GM12878 (cell line): ENCODE results near the gene H6PD. TPM values are rescaled to one million over a fixed set of nuclear protein-coding genes. Genes with fewer than 3 reads are reported as not detected.

Experiments
- ATAC-seq: fragments of 200-7000 bp; cut with Tn5 transposase; 3 replicates; pipeline ENCODE4 v1.9.1; 2020; ENCODE audit warnings: mild to moderate bottlenecking, moderate library complexity
- BruUV-seq: library from RNA; stranded (reverse); fragments of 400-500 nt; replicated peaks from 2 replicates; lab custom pipeline; 2021; lab: Mats Ljungman, UMichigan
- CTCF ChIA-PET: fragments of 300-600 bp; sonication (Branson Sonifier 250); formaldehyde crosslinking; extraction: SDS; loops from one replicate; lab custom pipeline; 2021; ENCODE audit warnings: inconsistent platforms; lab: Yijun Ruan, JAX
- POLR2A ChIA-PET: fragments of 350-600 bp; formaldehyde crosslinking; extraction: SDS; loops from one replicate; lab custom pipeline; 2021; ENCODE audit warnings: inconsistent platforms; lab: Charles Lee
- RAD21 ChIA-PET: fragments of 300-600 bp; sonication (Branson Sonifier 250); formaldehyde crosslinking; loops from one replicate; lab custom pipeline; 2023; ENCODE audit warnings: antibody characterized with exemption; ENCODE audit not compliant: unreplicated experiment; lab: Charles Lee
- SMC1A ChIA-PET: fragments of 300-600 bp; sonication (Branson Sonifier 250); formaldehyde crosslinking; loops from one replicate; lab custom pipeline; 2023; ENCODE audit not compliant: unreplicated experiment, uncharacterized antibody; lab: Charles Lee
- DNase-seq: peaks from one replicate; pipeline ENCODE4 v3.0.0-alpha.2; 2011; ENCODE audit warnings: low read depth, low spot score
- FAIRE-seq: peaks from 3 replicates; lab custom pipeline; 2011; peaks lifted over from hg19 to GRCh38; lab: Jason Lieb, UNC
- H2AFZ ChIP-seq: 2 replicates; pipeline ENCODE4 v1.6.0; 2011; ENCODE audit warnings: low read depth, low read length, control low read depth; ENCODE audit not compliant: control insufficient read depth
- H3K27ac ChIP-seq: 2 replicates; pipeline ENCODE4 v1.5.1; 2011; ENCODE audit warnings: control low read depth; ENCODE audit not compliant: control insufficient read depth, insufficient read depth
- H3K27me3 ChIP-seq, 2 experiments: replicated peaks in 1 of 2; 2 replicates each; pipeline versions ENCODE4 v1.6.0 to v1.6.1; 2011; ENCODE audit warnings: low read length in 1 of 2; ENCODE audit not compliant: control insufficient read depth in 2 of 2, insufficient read depth in 2 of 2
- H3K36me3 ChIP-seq, 2 experiments: 2 replicates each; pipeline ENCODE4 v1.5.1; 2011; ENCODE audit warnings: low read length in 1 of 2; ENCODE audit not compliant: control insufficient read depth in 2 of 2, insufficient read depth in 2 of 2
- H3K4me1 ChIP-seq: 2 replicates; pipeline ENCODE4 v1.6.1; 2011; ENCODE audit warnings: mild to moderate bottlenecking, low read length, moderate library complexity, mixed read lengths; ENCODE audit not compliant: control insufficient read depth, insufficient read depth
- H3K4me2 ChIP-seq: 2 replicates; pipeline ENCODE4 v1.6.0; 2011; ENCODE audit warnings: control low read depth; ENCODE audit not compliant: control insufficient read depth, insufficient read depth
- H3K4me3 ChIP-seq: fragments of 200-600 bp; sonication (generic); 2 replicates; pipeline ENCODE4 v1.5.1; 2016
- H3K79me2 ChIP-seq: 2 replicates; pipeline ENCODE4 v1.6.0; 2011; ENCODE audit warnings: low read length; ENCODE audit not compliant: control insufficient read depth, insufficient read depth
- H3K9ac ChIP-seq: 2 replicates; pipeline ENCODE4 v1.8.0; 2011; ENCODE audit warnings: low read length, control low read depth, mixed read lengths; ENCODE audit not compliant: control insufficient read depth, insufficient read depth
- H3K9me3 ChIP-seq: replicated peaks from 3 replicates; pipeline ENCODE4 v1.5.1; 2011; ENCODE audit warnings: mild to moderate bottlenecking, low read length; ENCODE audit not compliant: control insufficient read depth, insufficient read depth
- H4K20me1 ChIP-seq: 2 replicates; pipeline ENCODE4 v1.6.0; 2011; ENCODE audit not compliant: control insufficient read depth, insufficient read depth
- CTCF ChIP-seq, 3 experiments: IDR thresholded peaks in 2 of 3; conservative IDR thresholded peaks in 1 of 3; 2 replicates each; pipeline ENCODE4 v1.5.1; 2011; ENCODE audit warnings: low read depth in 3 of 3, low read length in 3 of 3, mild to moderate bottlenecking in 3 of 3, control low read depth in 2 of 3, moderate library complexity in 2 of 3, inconsistent platforms in 1 of 3, mixed read lengths in 1 of 3; ENCODE audit not compliant: control insufficient read depth in 2 of 3, insufficient read depth in 1 of 3; ENCODE audit errors: extremely low read depth in 1 of 3
- FOXK2 ChIP-seq: fragments of 450-650 bp; IDR thresholded peaks from 2 replicates; pipeline ENCODE4 v1.6.1; 2017; ENCODE audit warnings: mild to moderate bottlenecking, moderate library complexity
- MYC ChIP-seq: IDR thresholded peaks from 2 replicates; pipeline ENCODE4 v1.6.1; 2011; ENCODE audit warnings: mild to moderate bottlenecking, low read length, moderate library complexity, inconsistent platforms; ENCODE audit not compliant: insufficient read depth, insufficient replicate concordance, insufficient read length, severe bottlenecking
- PAX8 ChIP-seq: fragments of 450-650 bp; IDR thresholded peaks from 2 replicates; pipeline ENCODE4 v1.6.1; 2017; ENCODE audit warnings: mild to moderate bottlenecking, moderate library complexity
- POU2F2 ChIP-seq: IDR thresholded peaks from 3 replicates; pipeline ENCODE4 v1.6.1; 2011; ENCODE audit warnings: low read depth, mild to moderate bottlenecking, low read length, borderline replicate concordance
- RAD51 ChIP-seq: fragments of 450-650 bp; IDR thresholded peaks from 2 replicates; pipeline ENCODE4 v1.6.1; 2016; ENCODE audit warnings: moderate library complexity, mild to moderate bottlenecking, inconsistent platforms
- SMAD1 ChIP-seq: fragments of 450-650 bp; IDR thresholded peaks from 2 replicates; pipeline ENCODE4 v1.6.1; 2018; ENCODE audit warnings: mild to moderate bottlenecking, low read depth; ENCODE audit not compliant: partially characterized antibody
- SMAD5 ChIP-seq: IDR thresholded peaks from 2 replicates; pipeline ENCODE4 v1.6.1; 2016; ENCODE audit warnings: antibody characterized with exemption, low read depth
- TCF12 ChIP-seq: IDR thresholded peaks from 2 replicates; pipeline ENCODE4 v1.6.1; 2011; ENCODE audit warnings: low read depth, mild to moderate bottlenecking, low read length
- WRNIP1 ChIP-seq: IDR thresholded peaks from 2 replicates; pipeline ENCODE4 v1.6.1; 2011; ENCODE audit warnings: low read depth, low read length, improper control_type of control experiment, borderline replicate concordance
- ZZZ3 ChIP-seq: IDR thresholded peaks from 2 replicates; pipeline ENCODE4 v1.6.1; 2011; ENCODE audit warnings: low read depth; ENCODE audit not compliant: control insufficient read depth, insufficient read length
- WGBS: methylation state at CpG from one replicate; pipeline ENCODE4 v1.1.6; 2016; ENCODE audit warnings: low lambda C conversion rate; ENCODE audit not compliant: insufficient replicate concordance, insufficient coverage; ENCODE audit errors: missing lambda C conversion rate; 5-methylcytosine and 5-hydroxymethylcytosine counted together
- in situ Hi-C: fragments of 300-500 bp; cut with MboI; formaldehyde crosslinking; loops from 9 replicates; pipeline ENCODE4 v1.14.3; 2018; ENCODE audit warnings: mixed read lengths
- intact Hi-C: fragments of 100-400 bp; cut with micrococcal nuclease; formaldehyde crosslinking; loops from one replicate; pipeline ENCODE4 v1.14.2; 2022; ENCODE audit not compliant: unreplicated experiment
- polyA plus RNA-seq, 11 experiments: library from polyadenylated mRNA; depleted of rRNA in 4 of 11; unstranded in 6 of 11; stranded (reverse) in 5 of 11; fragments of >200 nt; fragmentation: Nextera tagmentation in 4 of 11; fragmentation: Illumina TruSeq in 1 of 11; extraction: Ambion mirVana in 4 of 11; extraction: Trizol in 1 of 11; gene quantifications; 1 replicate in 1 of 11; 2 replicates in 10 of 11; pipeline versions ENCODE4 v1.2.1 to v1.2.3, GENCODE V29; 2011 to 2016; ENCODE audit warnings: inconsistent platforms in 2 of 11, missing spikeins in 2 of 11, low read depth in 1 of 11
- total RNA-seq, 4 experiments: library from RNA; depleted of rRNA in 3 of 4; stranded (reverse); fragments of >200 nt in 3 of 4; fragmentation: Illumina TruSeq in 1 of 4; extraction: Trizol in 1 of 4; gene quantifications; 2 replicates each; pipeline versions ENCODE4 v1.2.1 to v1.2.3, GENCODE V29; 2013 to 2021

The H6PD gene
- total and polyA plus RNA-seq, 10 of the 15 experiments (the other 5 are each of a cell fraction or from before 2014, with no cell fraction given), result 1.2 to 20.7 (median 7.7) TPM

- no peaks in the 10 kb centered on the region for H3K36me3 ChIP-seq
- intact Hi-C loops, result no loop called here
Observed at GRCh38 chr1:9263276-9263855, 28.8 kb downstream of the H6PD start.

More at GRCh38 chr1:9263276-9263855, 28.8 kb downstream of the H6PD start:
- Histone ChIP-seq H3K9ac (no peak overlapping the region), H2AFZ (no peak overlapping the region), H3K9me3 (peaks cover 10% of the 10 kb centered on the region), H4K20me1 (no peaks in the 10 kb centered on the region; the same call in 1 of the 2 replicates), H3K79me2 (no peaks in the 10 kb centered on the region), H3K27me3 (no peaks in the 10 kb centered on the region), H3K4me2 (no peak overlapping the region), H3K4me3 (no peak overlapping the region), H3K4me1 (no peaks in the 10 kb centered on the region), H3K27ac (no peak overlapping the region)
- FAIRE-seq, result no peak
- ChIA-PET RAD21 (no interaction called here), SMC1A (interaction anchor here (1.7 kb wide), 1 partner anchor 193 kb away, joined by 4 read pairs; no protein-coding TSS in a partner anchor), POLR2A (no interaction called here), CTCF (no interaction called here)
- in situ Hi-C loops, result no loop called here
- ATAC-seq, result no peak
- TF ChIP-seq ZZZ3 (no peak), SMAD1 (no peak), WRNIP1 (no peak), PAX8 (no peak), MYC (no peak), CTCF (IDR thresholded peaks at IDR 0.05 in 2 of 3, conservative IDR thresholded peaks at IDR 0.05 in 1 of 3; ENCODE audit: control insufficient read depth in 2 of 3, extremely low read depth in 1 of 3, insufficient read depth in 1 of 3, low read depth in 3 of 3, low read length in 3 of 3) (no peak), RAD51 (no peak), POU2F2 (no peak), FOXK2 (no peak), TCF12 (no peak), SMAD5 (no peak)
- no TSS peak for BruUV-seq
- no peak for DNase-seq
- 79% methylated on average over 25 of the region's 26 CpGs for WGBS
